GM18507 (cell line): Measurements from ENCODE around the gene TIMM8A.
A peak's percentile ranks its signal among the peaks of the same experiment; 100 is the strongest.
"Not testable (repeated sequence)": the region's sequence is repeated elsewhere in the genome, so short reads cannot be mapped to it uniquely, and the experiment has no call there.

Source experiments
- DNase-seq: peaks from one replicate; pipeline ENCODE4 v3.0.0; 2011; ENCODE audit warnings: low read depth; ENCODE audit not compliant: insufficient read length; ENCODE audit errors: extremely low spot score
- FAIRE-seq: peaks from 2 replicates; lab custom pipeline; 2011; peaks lifted over from hg19 to GRCh38; lab: Jason Lieb, UNC

TIMM8A gene

DNA sequence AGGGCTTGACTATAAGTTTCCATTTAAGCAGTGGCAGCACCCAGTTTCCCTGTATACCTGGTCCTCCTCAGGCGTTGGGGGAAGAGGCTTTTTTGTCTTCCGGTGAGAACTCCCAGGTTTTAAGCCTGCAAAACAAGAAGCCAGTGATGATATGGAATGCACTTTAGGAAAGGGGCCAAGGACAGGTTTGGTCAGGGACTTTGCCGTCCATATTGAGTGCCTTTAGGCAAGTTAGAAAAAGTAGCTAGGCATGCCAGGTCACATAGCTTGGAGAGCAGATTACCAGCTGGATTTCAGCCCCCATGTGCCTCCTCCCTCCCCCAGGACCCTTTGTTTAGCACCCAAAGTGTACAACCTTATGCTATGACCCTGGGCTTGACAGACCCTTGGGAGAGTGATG, 13.6 kb upstream of the TIMM8A start:
- no peak for DNase-seq
- FAIRE-seq = no peak

DNA sequence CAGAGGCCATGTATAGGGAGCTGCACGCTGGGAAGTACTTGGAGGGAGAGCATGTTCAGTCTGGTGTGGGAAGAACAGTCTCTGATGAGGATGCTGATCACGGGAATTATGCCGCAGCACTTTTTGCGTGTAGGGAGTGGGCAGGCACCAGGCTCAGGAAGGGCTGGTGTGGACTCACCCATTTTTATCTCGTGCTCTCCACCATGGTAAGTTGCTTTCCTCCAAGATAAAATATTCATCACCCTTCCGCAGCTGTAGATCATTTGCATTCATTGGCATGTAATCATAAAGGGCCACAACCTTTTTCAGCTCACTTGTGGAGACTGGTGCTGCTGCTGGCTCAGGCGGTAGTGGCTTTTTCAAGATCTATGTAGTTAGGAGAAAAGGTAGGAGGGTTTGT, 11.8 kb upstream of the TIMM8A start:
- FAIRE-seq (no peak), DNase-seq (no peak)

DNA sequence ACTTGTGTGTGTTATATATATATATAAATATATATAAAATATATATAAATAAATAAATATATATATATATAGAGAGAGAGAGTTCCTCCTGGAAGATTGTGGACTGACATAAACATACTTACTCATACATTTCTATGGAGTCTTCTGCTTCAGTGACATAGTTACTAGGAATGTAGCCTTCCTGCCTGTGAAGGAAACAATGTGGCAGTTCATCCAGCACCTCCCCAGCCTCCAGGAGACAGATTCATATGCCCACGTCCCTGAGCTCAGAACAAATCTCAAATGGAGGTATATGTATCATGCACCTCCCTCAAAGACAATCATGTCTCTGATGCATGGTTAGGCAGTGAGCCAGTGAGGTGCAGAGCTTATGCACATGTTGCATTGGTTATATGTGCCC, 11.4 kb upstream of the TIMM8A start:
- FAIRE-seq = no peak
- DNase-seq = no peak

- FAIRE-seq (peak; percentile 62), DNase-seq (no peak)
Observed at GRCh38 chrX:101357166-101357795, 8.7 kb upstream of the TIMM8A start.

GRCh38 chrX:101349193-101349562, 636 bp upstream of the TIMM8A start:
- no peak for FAIRE-seq
- DNase-seq = no peak

GRCh38 chrX:101347859-101348451, 587 bp downstream of the TIMM8A start:
- DNase-seq = no peak

GRCh38 chrX:101337776-101338271, 10.7 kb downstream of the TIMM8A start:
- FAIRE-seq (no peak), DNase-seq (no peak)

More at GRCh38 chrX:101347859-101348451, 587 bp downstream of the TIMM8A start:
- FAIRE-seq = no peak

- FAIRE-seq, DNase-seq: not testable (repeated sequence)
Observed at GRCh38 chrX:101334310-101334709, 14.2 kb downstream of the TIMM8A start.

DNA sequence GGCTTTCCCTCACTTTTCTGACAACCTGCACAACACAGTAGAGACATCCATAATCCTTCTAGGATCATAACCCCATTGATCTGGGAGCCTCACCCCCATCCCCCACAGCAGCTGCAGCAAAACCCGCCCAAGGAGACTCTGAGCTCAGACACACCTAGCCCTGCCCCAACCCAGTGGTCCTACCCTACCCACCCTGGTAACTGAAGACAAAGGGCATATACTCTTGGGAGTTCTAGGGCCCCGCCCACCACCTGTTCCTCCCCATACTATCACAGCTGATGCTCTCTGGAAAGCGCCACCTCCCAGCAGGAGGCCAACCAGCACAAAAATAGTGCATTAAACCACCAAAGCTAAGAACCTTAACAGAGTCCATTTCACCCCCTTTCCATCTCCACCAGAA, 21.9 kb downstream of the TIMM8A start:
- not testable (repeated sequence) for FAIRE-seq

GRCh38 chrX:101303790-101304189, 44.8 kb downstream of the TIMM8A start:
- no peak for FAIRE-seq
- no peak for DNase-seq

More for the DNA sequence above, 21.9 kb downstream of the TIMM8A start:
- DNase-seq = not testable (repeated sequence)
